ENCODE measurements around the gene FOXK1.
A peak's percentile ranks its signal among the peaks of the same experiment; 100 is the strongest.

Gene FOXK1

DNA sequence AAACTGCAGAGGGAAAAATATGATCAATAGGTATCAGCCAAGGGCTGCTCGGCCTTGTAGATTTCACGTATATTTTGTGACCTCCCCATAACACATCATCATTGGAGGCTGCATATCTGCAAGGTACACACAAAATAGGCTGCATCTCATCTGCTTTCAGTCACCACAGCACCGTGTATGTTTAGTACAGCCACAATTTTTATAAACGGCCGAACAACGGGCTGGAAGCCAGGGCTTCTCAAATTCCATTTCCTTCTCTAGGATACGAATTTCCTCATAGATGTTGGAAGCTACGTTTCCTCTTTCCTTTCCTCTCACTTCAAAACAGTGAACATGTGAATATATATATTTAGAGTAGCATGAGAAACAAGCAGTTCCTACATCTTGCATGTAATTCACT lies 20.2 kb upstream of the FOXK1 start:
- Histone ChIP-seq H3K9ac (ENCODE audit: low read depth, low read length, poor library complexity) (no peak overlapping the region), H3K79me1 (ENCODE audit: low read depth, low read length) (no peaks in the 10 kb centered on the region), H3K4me2 (ENCODE audit: insufficient read depth, low read length, poor library complexity, severe bottlenecking) (no peak overlapping the region), H3K27ac (replicated peaks; ENCODE audit: low read length) (no peak overlapping the region), H2BK12ac (ENCODE audit: low read length) (no peak overlapping the region), H3K18ac (ENCODE audit: low read length) (no peak overlapping the region), H2AK5ac (ENCODE audit: low read depth, low read length) (no peak overlapping the region), H3K9me3 (replicated peaks in 1 of 2; ENCODE audit: control insufficient read depth in 2 of 2, insufficient read depth in 1 of 2, low read depth in 1 of 2, low read length in 2 of 2) (peaks cover 7 to 29% of the 10 kb centered on the region in 2 donors), H4K8ac (ENCODE audit: low read depth, low read length) (no peak overlapping the region), H3K4ac (ENCODE audit: low read length) (no peak overlapping the region), H3K4me3 (ENCODE audit: low read length in 2 of 2) (no peak overlapping the region), H4K91ac (ENCODE audit: low read depth, low read length, poor library complexity) (no peak overlapping the region), H3K36me3 (replicated peaks in 1 of 2; ENCODE audit: control insufficient read depth in 2 of 2, insufficient read depth in 2 of 2, low read length in 2 of 2) (no peaks in the 10 kb centered on the region), H3K4me1 (ENCODE audit: control insufficient read depth in 2 of 2, insufficient read depth in 1 of 2, low read depth in 1 of 2, low read length in 2 of 2) (no peaks in the 10 kb centered on the region), H3K23ac (ENCODE audit: low read depth, low read length, poor library complexity) (no peak overlapping the region), H2AFZ (ENCODE audit: low read length) (peak overlapping the region; percentile 51), H2BK15ac (ENCODE audit: low read length) (no peak overlapping the region), H2BK120ac (ENCODE audit: low read depth, low read length) (no peak overlapping the region), H3K14ac (ENCODE audit: low read length) (no peak overlapping the region), H3K27me3 (ENCODE audit: control insufficient read depth in 3 of 3, insufficient read depth in 3 of 3, low read depth in 1 of 3, low read length in 3 of 3) (no peaks in the 10 kb centered on the region), H2BK5ac (ENCODE audit: low read length) (no peak overlapping the region)
- no CpG with 5 or more reads among the region's 8 CpGs for WGBS, 2 donors (ENCODE audit: extremely low coverage in 2 of 2, insufficient read length in 2 of 2, insufficient replicate concordance in 1 of 2)
- DNase-seq (ENCODE audit: low spot score), result no peak

DNA sequence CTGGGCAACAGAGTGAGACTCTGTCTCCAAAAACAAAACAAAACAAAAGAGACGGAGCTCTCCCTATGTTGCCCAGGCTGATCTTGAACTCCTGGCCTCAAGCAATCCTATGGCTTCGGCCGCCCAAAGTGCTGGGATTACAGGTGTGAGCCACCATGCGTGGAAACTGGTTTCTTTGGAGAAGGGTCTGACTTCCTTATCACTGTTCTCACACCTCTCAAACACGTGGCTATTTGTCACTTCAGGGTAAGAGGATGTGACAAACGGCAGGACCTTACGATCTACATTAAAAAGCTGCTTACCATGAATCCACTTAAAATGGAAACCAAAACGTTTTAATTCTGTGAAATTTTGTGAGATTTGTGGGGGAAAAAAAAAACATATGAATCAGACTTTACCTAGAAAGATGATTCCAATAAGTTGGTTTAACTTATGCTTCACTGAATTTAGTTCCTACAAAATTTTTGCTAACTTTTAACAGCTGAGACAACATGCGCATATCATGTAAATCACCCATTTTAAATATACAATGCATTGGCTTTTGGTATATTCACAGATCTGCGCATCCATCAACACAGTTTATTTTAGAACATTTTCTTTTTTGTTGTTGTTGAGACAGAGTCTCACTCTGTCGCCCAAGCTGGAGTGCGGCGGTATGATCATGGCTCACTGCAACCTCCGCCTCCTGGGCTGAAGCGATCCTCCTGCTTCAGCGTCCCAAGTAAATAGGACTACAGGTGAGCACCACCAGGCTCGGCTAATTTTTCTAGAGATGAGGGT lies 18.7 kb upstream of the FOXK1 start:
- Histone ChIP-seq H2BK12ac (ENCODE audit: low read length) (no peak overlapping the region), H2BK5ac (ENCODE audit: low read length) (no peak overlapping the region), H2BK15ac (ENCODE audit: low read length) (no peak overlapping the region), H2AK5ac (ENCODE audit: low read depth, low read length) (no peak overlapping the region), H3K18ac (ENCODE audit: low read length) (no peak overlapping the region), H3K27ac (replicated peaks; ENCODE audit: low read length) (no peak overlapping the region), H3K4me3 (ENCODE audit: low read length in 2 of 2) (no peak overlapping the region), H3K23ac (ENCODE audit: low read depth, low read length, poor library complexity) (no peak overlapping the region), H3K4me1 (ENCODE audit: control insufficient read depth in 2 of 2, insufficient read depth in 1 of 2, low read depth in 1 of 2, low read length in 2 of 2) (peaks cover 0 to 2% of the 10 kb centered on the region in 2 donors), H3K9ac (ENCODE audit: low read depth, low read length, poor library complexity) (no peak overlapping the region), H3K27me3 (ENCODE audit: control insufficient read depth in 3 of 3, insufficient read depth in 3 of 3, low read depth in 1 of 3, low read length in 3 of 3) (no peaks in the 10 kb centered on the region), H3K79me1 (ENCODE audit: low read depth, low read length) (no peaks in the 10 kb centered on the region), H4K91ac (ENCODE audit: low read depth, low read length, poor library complexity) (no peak overlapping the region), H3K4ac (ENCODE audit: low read length) (no peak overlapping the region), H3K14ac (ENCODE audit: low read length) (no peak overlapping the region), H4K8ac (ENCODE audit: low read depth, low read length) (no peak overlapping the region), H3K36me3 (replicated peaks in 1 of 2; ENCODE audit: control insufficient read depth in 2 of 2, insufficient read depth in 2 of 2, low read length in 2 of 2) (no peaks in the 10 kb centered on the region), H3K9me3 (replicated peaks in 1 of 2; ENCODE audit: control insufficient read depth in 2 of 2, insufficient read depth in 1 of 2, low read depth in 1 of 2, low read length in 2 of 2) (peaks cover 7 to 16% of the 10 kb centered on the region in 2 donors), H3K4me2 (ENCODE audit: insufficient read depth, low read length, poor library complexity, severe bottlenecking) (no peak overlapping the region), H2BK120ac (ENCODE audit: low read depth, low read length) (no peak overlapping the region), H2AFZ (ENCODE audit: low read length) (no peak overlapping the region)
- no peak for DNase-seq (ENCODE audit: low spot score)
- no CpG with 5 or more reads among the region's 17 CpGs for WGBS, 2 donors (ENCODE audit: extremely low coverage in 2 of 2, insufficient read length in 2 of 2, insufficient replicate concordance in 1 of 2)

DNA sequence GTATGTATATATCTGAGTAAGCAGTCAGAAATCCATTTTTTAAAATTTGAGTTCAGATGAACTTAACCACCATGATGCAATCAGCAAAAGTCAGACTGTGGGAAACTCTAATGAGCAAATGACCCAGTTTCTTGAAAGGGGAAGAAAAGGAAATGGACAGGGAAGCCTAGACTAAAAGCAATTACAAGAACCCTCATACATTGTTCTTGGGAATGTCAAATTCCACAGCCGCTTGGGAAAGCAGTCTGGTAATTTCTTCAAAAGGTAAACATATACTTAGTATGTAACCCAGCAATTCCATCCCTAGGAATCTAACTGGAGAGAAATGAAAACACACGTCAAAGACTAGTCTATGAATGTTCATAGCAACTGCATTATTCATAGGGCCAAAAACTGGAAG lies 16.4 kb upstream of the FOXK1 start:
- Histone ChIP-seq H2BK120ac (ENCODE audit: low read depth, low read length) (no peak overlapping the region), H3K4me1 (ENCODE audit: control insufficient read depth in 2 of 2, insufficient read depth in 1 of 2, low read depth in 1 of 2, low read length in 2 of 2) (peaks cover 0 to 2% of the 10 kb centered on the region in 2 donors), H2BK5ac (ENCODE audit: low read length) (no peak overlapping the region), H3K79me1 (ENCODE audit: low read depth, low read length) (no peaks in the 10 kb centered on the region), H3K14ac (ENCODE audit: low read length) (no peak overlapping the region), H3K18ac (ENCODE audit: low read length) (no peak overlapping the region), H2AFZ (ENCODE audit: low read length) (no peak overlapping the region), H4K8ac (ENCODE audit: low read depth, low read length) (no peak overlapping the region), H3K4ac (ENCODE audit: low read length) (no peak overlapping the region), H3K27ac (replicated peaks; ENCODE audit: low read length) (no peak overlapping the region), H3K27me3 (ENCODE audit: control insufficient read depth in 3 of 3, insufficient read depth in 3 of 3, low read depth in 1 of 3, low read length in 3 of 3) (no peaks in the 10 kb centered on the region), H3K36me3 (replicated peaks in 1 of 2; ENCODE audit: control insufficient read depth in 2 of 2, insufficient read depth in 2 of 2, low read length in 2 of 2) (no peaks in the 10 kb centered on the region), H3K23ac (ENCODE audit: low read depth, low read length, poor library complexity) (no peak overlapping the region), H3K4me2 (ENCODE audit: insufficient read depth, low read length, poor library complexity, severe bottlenecking) (no peak overlapping the region), H3K9me3 (replicated peaks in 1 of 2; ENCODE audit: control insufficient read depth in 2 of 2, insufficient read depth in 1 of 2, low read depth in 1 of 2, low read length in 2 of 2) (peaks cover 0 to 2% of the 10 kb centered on the region in 2 donors), H2BK15ac (ENCODE audit: low read length) (no peak overlapping the region), H4K91ac (ENCODE audit: low read depth, low read length, poor library complexity) (no peak overlapping the region), H2AK5ac (ENCODE audit: low read depth, low read length) (no peak overlapping the region), H3K4me3 (ENCODE audit: low read length in 2 of 2) (no peak overlapping the region), H3K9ac (ENCODE audit: low read depth, low read length, poor library complexity) (no peak overlapping the region), H2BK12ac (ENCODE audit: low read length) (no peak overlapping the region)
- WGBS, 2 donors (ENCODE audit: extremely low coverage in 2 of 2, insufficient read length in 2 of 2, insufficient replicate concordance in 1 of 2), result no CpG with 5 or more reads among the region's 2 CpGs
- DNase-seq (ENCODE audit: low spot score), result no peak

DNA sequence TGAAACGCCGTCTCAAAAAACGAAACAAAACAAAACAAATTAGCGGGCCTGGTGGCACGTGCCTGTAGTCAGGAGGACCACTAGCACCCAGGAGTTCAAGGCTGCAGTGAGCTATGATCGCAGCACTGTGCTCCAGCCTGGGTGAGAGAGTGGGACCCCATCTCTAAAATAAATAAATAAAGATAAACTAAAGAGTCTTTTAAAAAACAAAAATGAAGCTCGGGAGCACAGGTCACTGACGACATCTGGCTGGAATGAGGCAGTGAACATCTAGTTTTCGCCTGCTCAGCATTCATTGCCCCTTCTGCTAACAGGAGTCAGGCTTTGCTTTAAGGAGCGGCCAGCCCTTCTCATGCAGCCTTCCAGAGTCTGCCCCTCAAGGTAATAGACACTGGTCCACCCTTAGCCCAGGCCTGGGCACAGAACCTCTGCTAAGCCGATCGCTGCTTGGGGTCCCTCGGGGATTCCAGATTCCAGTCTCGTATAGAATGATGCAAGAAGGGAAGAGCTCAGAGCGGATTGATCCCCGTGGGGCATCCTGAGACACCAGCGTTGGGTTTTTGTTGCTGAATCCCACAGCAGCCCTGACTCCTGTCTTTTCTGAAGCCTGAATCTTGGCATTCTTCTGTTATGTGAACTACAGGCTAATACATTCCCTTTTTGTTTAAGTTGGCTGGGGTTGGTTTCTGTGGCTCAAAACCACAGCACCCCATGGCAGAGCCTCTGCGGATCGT lies 14.2 kb upstream of the FOXK1 start:
- H3K4me2 ChIP-seq (ENCODE audit: insufficient read depth, low read length, poor library complexity, severe bottlenecking), result no peak overlapping the region
- no peak overlapping the region for H3K4me3 ChIP-seq (ENCODE audit: low read length in 2 of 2)
- WGBS, 2 donors (ENCODE audit: extremely low coverage in 2 of 2, insufficient read length in 2 of 2, insufficient replicate concordance in 1 of 2), result no CpG with 5 or more reads among the region's 19 CpGs
- H3K14ac ChIP-seq (ENCODE audit: low read length), result no peak overlapping the region
- no peak overlapping the region for H3K23ac ChIP-seq (ENCODE audit: low read depth, low read length, poor library complexity)
- peak overlapping the region; percentile 77 for H2AFZ ChIP-seq (ENCODE audit: low read length)
- no peak overlapping the region for H4K91ac ChIP-seq (ENCODE audit: low read depth, low read length, poor library complexity)
- no peak overlapping the region for H3K9ac ChIP-seq (ENCODE audit: low read depth, low read length, poor library complexity)
- peaks cover 6 to 15% of the 10 kb centered on the region in 2 donors for H3K9me3 ChIP-seq (replicated peaks in 1 of 2; ENCODE audit: control insufficient read depth in 2 of 2, insufficient read depth in 1 of 2, low read depth in 1 of 2, low read length in 2 of 2)
- H3K36me3 ChIP-seq (replicated peaks in 1 of 2; ENCODE audit: control insufficient read depth in 2 of 2, insufficient read depth in 2 of 2, low read length in 2 of 2), result no peaks in the 10 kb centered on the region
- no peak overlapping the region for H2BK12ac ChIP-seq (ENCODE audit: low read length)
- no peak overlapping the region for H2BK15ac ChIP-seq (ENCODE audit: low read length)
- H3K27me3 ChIP-seq (ENCODE audit: control insufficient read depth in 3 of 3, insufficient read depth in 3 of 3, low read depth in 1 of 3, low read length in 3 of 3), result no peaks in the 10 kb centered on the region
- peaks cover 0 to 2% of the 10 kb centered on the region in 2 donors for H3K4me1 ChIP-seq (ENCODE audit: control insufficient read depth in 2 of 2, insufficient read depth in 1 of 2, low read depth in 1 of 2, low read length in 2 of 2)
- no peak overlapping the region for H4K8ac ChIP-seq (ENCODE audit: low read depth, low read length)
- no peak overlapping the region for H3K4ac ChIP-seq (ENCODE audit: low read length)
- H3K79me1 ChIP-seq (ENCODE audit: low read depth, low read length), result no peaks in the 10 kb centered on the region
- H2AK5ac ChIP-seq (ENCODE audit: low read depth, low read length), result no peak overlapping the region
- H3K27ac ChIP-seq (replicated peaks; ENCODE audit: low read length), result no peak overlapping the region
- H2BK120ac ChIP-seq (ENCODE audit: low read depth, low read length), result no peak overlapping the region
- no peak for DNase-seq (ENCODE audit: low spot score)
- peak overlapping the region; percentile 6 for H3K18ac ChIP-seq (ENCODE audit: low read length)
- H2BK5ac ChIP-seq (ENCODE audit: low read length), result peak overlapping the region; percentile 24

All from neuronal stem cell (in vitro differentiated cells).